ENCODE results near the gene RBM22. TPM values are rescaled to one million over a fixed set of nuclear protein-coding genes. Genes with fewer than 3 reads are reported as not detected.

The RBM22 gene
- total RNA-seq, 1 donor from 2014 or later = 35.6 TPM

DNA sequence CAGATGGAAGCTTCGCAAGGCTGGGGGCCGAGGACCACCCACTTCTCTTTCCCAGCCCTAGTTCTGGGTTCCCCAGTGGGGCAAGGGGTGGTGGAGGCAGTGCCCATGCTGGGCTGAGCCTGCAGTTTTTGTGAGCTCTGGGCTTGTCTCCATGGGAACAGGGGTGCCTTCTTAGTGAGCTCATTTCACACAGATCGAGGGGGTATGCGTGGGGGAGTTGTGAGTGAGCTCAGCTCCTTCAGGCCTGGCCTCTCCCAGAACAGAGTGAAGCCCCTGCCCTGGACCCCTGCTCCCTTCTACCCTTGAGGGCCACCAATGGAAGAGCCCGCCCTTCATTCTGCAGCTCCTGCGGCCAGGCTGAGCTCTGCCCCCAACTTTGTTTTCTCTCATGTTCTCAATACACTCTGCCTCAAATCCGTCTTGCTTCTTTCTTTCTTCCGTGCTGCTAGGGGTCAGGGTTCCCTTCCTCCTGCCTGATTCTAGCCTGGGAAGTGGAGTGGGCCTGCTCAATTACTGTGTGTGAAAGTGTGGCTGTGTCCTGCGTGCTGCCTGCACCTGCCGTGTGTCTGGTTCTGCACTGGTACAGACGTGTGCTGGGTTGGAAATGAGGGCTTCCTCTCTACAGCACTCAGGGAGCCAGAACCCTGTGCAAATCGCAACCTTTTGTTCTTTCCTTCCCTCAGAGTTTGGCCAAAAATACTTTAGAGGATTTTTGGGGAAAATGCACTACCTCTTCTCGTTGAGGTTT is 48.8 kb downstream of the RBM22 start:
- TF ChIP-seq CTCF (conservative IDR thresholded peaks at IDR 0.05; ENCODE audit: low read depth, low read length) = no peak
- H3K4me3 ChIP-seq (ENCODE audit: low read depth, low read length) = no peak overlapping the region
- DNase-seq (ENCODE audit: low read depth) = no peak

GRCh38 chr5:150651382-150651781 is 49.5 kb downstream of the RBM22 start:
- DNase-seq (ENCODE audit: low read depth) = no peak
- TF ChIP-seq CTCF (conservative IDR thresholded peaks at IDR 0.05; ENCODE audit: low read depth, low read length) = no peak
- H3K4me3 ChIP-seq (ENCODE audit: low read depth, low read length) = no peak overlapping the region

GRCh38 chr5:150650021-150651006 is 50.5 kb downstream of the RBM22 start:
- TF ChIP-seq CTCF (conservative IDR thresholded peaks at IDR 0.05; ENCODE audit: low read depth, low read length) = no peak
- H3K4me3 ChIP-seq (ENCODE audit: low read depth, low read length) = no peak overlapping the region
- no peak for DNase-seq (ENCODE audit: low read depth)

- H3K4me3 ChIP-seq (ENCODE audit: low read depth, low read length) = no peak overlapping the region
- no peak for DNase-seq (ENCODE audit: low read depth)
- TF ChIP-seq CTCF (conservative IDR thresholded peaks at IDR 0.05; ENCODE audit: low read depth, low read length) = no peak
Measured at GRCh38 chr5:150649108-150650020, 51.5 kb downstream of the RBM22 start.

- no peak overlapping the region for H3K4me3 ChIP-seq (ENCODE audit: low read depth, low read length)
- TF ChIP-seq CTCF (conservative IDR thresholded peaks at IDR 0.05; ENCODE audit: low read depth, low read length) = no peak
- no peak for DNase-seq (ENCODE audit: low read depth)
Measured at GRCh38 chr5:150648294-150649107, 52.4 kb downstream of the RBM22 start.
